Neural crest cell (in vitro differentiated cells): ENCODE measurements around the gene ECE1. TPM values are rescaled to one million over a fixed set of nuclear protein-coding genes. Genes with fewer than 3 reads are reported as not detected.
A peak's percentile ranks its signal among the peaks of the same experiment; 100 is the strongest.
"Not testable (repeated sequence)": the region's sequence is repeated elsewhere in the genome, so short reads cannot be mapped to it uniquely, and the experiment has no call there.

ENCODE experiments used
- DNase-seq: peaks from one replicate; pipeline ENCODE4 v3.0.0; 2021; ENCODE audit warnings: low read depth, mixed read lengths, low spot score
- H3K27ac Mint-ChIP-seq: one replicate; pipeline ENCODE4 v1.8.0; 2021; ENCODE audit warnings: mild to moderate bottlenecking, mixed read lengths; ENCODE audit not compliant: unreplicated experiment
- H3K27me3 Mint-ChIP-seq: 2 replicates; pipeline ENCODE4 v1.8.0; 2021; ENCODE audit warnings: low read depth, mild to moderate bottlenecking, mixed read lengths
- H3K36me3 Mint-ChIP-seq: 2 replicates; pipeline ENCODE4 v1.8.0; 2021; ENCODE audit warnings: low read depth, mild to moderate bottlenecking, mixed read lengths
- H3K4me1 Mint-ChIP-seq: 2 replicates; pipeline ENCODE4 v1.8.0; 2021; ENCODE audit warnings: mixed read lengths
- H3K4me3 Mint-ChIP-seq: one replicate; pipeline ENCODE4 v1.8.0; 2021; ENCODE audit warnings: mild to moderate bottlenecking, mixed read lengths
- H3K9me3 Mint-ChIP-seq: 2 replicates; pipeline ENCODE4 v1.8.0; 2021; ENCODE audit warnings: mixed read lengths
- total RNA-seq: library from RNA; stranded (reverse); gene quantifications from 2 replicates; pipeline ENCODE4 v1.2.1, GENCODE V29; 2021
- TF ChIP-seq, protein P1 (sequence below): fragments of 200-600 bp; sonication (generic); conservative IDR thresholded peaks from 2 replicates; pipeline ENCODE4 v1.5.0; 2021; ENCODE audit warnings: antibody characterized with exemption, mild to moderate bottlenecking

Gene ECE1
- total RNA-seq, 1 donor from 2014 or later = 40.3 TPM

DNA sequence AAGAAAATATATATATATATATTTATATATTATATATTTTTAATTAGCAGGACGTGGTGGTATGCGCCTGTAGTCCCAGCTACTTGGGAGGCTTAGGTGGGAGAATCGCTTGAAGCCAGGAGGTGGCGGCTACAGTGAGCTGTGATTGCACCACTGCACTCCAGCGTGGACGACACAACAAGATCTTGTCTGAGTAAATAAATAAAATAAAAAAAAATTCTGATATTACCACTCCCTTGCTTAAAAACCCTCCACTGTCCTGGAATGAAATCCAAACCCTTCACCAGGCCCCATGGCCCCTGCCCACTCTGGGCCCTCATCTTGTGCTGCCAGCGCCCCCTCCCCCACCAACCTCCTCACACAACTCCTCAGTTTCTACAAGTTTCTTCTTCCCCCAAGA is 1.7 kb upstream of the ECE1 start:
- peaks cover 37% of the 10 kb centered on the region for H3K4me1 Mint-ChIP-seq

DNA sequence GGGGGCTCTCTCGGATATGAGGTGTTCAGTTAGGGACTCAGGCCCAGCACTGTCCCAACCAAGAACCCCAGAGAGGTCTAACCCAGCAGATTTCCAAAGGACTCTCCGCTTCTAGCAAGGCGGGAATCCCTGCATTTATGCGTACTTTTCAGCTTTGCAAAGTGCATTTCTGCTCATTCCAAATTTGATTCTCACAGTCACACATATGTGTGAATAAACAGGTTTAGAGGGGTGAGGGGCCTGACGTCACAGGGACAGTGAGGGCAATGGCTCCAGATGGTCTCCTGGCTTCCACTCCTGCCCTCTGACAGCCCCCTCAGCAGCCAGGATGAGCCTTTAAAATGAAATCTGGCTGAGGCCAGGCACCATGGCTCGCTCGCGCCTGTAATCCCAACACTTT is 921 bp upstream of the ECE1 start:
- Mint-ChIP-seq H3K27me3 (peaks cover 11% of the 10 kb centered on the region), H3K36me3 (peaks cover 2% of the 10 kb centered on the region), H3K9me3 (no peaks in the 10 kb centered on the region), H3K4me1 (peaks cover 37% of the 10 kb centered on the region), H3K4me3 (peak overlapping the region; percentile 86), H3K27ac (no peak overlapping the region)
- TF ChIP-seq, protein P1, sequence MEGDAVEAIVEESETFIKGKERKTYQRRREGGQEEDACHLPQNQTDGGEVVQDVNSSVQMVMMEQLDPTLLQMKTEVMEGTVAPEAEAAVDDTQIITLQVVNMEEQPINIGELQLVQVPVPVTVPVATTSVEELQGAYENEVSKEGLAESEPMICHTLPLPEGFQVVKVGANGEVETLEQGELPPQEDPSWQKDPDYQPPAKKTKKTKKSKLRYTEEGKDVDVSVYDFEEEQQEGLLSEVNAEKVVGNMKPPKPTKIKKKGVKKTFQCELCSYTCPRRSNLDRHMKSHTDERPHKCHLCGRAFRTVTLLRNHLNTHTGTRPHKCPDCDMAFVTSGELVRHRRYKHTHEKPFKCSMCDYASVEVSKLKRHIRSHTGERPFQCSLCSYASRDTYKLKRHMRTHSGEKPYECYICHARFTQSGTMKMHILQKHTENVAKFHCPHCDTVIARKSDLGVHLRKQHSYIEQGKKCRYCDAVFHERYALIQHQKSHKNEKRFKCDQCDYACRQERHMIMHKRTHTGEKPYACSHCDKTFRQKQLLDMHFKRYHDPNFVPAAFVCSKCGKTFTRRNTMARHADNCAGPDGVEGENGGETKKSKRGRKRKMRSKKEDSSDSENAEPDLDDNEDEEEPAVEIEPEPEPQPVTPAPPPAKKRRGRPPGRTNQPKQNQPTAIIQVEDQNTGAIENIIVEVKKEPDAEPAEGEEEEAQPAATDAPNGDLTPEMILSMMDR = no peak
- DNase-seq = no peak

More for the DNA sequence above, 1.7 kb upstream of the ECE1 start:
- H3K36me3 Mint-ChIP-seq = peaks cover 2% of the 10 kb centered on the region
- no peak for DNase-seq
- no peaks in the 10 kb centered on the region for H3K9me3 Mint-ChIP-seq
- TF ChIP-seq, protein P1 = no peak
- peaks cover 11% of the 10 kb centered on the region for H3K27me3 Mint-ChIP-seq
- H3K27ac Mint-ChIP-seq = no peak overlapping the region
- H3K4me3 Mint-ChIP-seq = peak overlapping the region; percentile 80

DNA sequence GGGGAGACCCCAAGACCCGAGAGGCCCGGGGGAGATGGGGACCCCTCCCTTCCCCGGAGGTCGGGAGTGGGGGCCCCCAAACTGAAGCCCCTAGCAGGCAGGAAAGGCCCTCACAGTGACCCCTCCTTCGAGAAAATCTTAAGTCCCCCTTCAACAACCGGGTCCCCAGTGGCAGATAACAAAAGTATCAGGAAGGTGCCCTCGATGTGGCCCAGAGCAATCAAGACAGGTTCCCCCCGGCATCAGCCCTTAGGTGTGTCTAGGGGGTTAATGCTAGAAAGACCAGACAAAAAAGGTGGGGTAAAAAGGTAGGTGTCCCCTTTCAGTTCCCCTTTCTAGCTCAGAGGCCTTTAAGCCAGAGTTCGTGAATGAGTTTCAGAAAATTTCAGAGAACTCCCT is 282 bp upstream of the ECE1 start:
- no peak for DNase-seq
- Mint-ChIP-seq H3K36me3 (peaks cover 2% of the 10 kb centered on the region), H3K4me1 (peaks cover 37% of the 10 kb centered on the region), H3K9me3 (no peaks in the 10 kb centered on the region), H3K4me3 (peak overlapping the region; percentile 86), H3K27me3 (peaks cover 11% of the 10 kb centered on the region), H3K27ac (no peak overlapping the region)
- TF ChIP-seq, protein P1 = no peak

DNA sequence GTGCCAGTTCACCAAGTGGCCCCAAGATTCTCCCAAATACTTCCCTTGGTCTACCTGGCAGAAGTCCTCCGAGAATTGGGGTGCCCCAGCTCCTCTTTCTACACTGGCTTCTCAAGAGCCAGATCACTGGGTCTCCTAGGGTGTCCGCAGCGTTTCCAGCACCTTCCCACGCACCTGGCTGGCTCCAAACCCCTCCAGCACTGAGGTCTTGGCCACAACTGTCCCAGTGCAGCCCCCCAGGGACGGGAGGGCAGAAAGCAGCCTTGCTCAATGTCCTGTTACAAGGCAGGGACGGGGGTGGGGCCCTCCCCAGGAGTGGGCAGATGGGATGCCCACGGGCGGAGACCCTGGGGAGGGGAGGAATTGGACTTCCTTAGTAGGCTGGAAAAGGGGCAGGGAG is 1.1 kb downstream of the ECE1 start:
- peak overlapping the region; percentile 83 for H3K4me3 Mint-ChIP-seq
- peaks cover 2% of the 10 kb centered on the region for H3K36me3 Mint-ChIP-seq
- DNase-seq = no peak
- peaks cover 33% of the 10 kb centered on the region for H3K4me1 Mint-ChIP-seq
- no peaks in the 10 kb centered on the region for H3K9me3 Mint-ChIP-seq
- H3K27ac Mint-ChIP-seq = no peak overlapping the region
- peaks cover 11% of the 10 kb centered on the region for H3K27me3 Mint-ChIP-seq
- TF ChIP-seq, protein P1 = no peak

DNA sequence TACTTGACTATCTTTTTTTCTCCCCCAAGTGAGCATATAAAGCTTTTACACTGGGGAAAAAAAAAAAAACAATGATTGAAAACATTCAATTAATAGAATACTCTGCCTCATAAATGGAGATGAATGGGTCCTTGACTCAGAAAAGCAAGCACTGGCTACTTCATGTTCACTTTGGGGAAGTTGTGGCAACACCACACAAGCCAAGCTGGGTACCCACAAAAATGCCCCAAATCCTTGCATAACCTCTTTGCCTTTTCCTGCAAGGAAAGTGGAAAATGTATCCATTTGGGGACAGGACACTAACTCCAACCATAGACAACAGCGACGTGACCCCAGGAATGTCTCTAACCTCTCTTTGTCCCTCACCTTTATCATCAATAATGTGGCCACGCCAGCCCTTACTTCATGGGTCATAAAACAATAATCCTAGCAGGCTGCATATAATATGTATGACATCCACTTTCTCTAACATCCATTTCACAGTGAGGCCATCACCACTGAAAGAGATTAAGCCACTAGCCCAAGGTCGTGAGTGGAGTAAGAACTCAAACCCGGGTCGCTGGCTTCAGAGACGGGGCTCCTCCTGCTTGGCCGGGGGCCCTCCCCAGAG is 2.3 kb downstream of the ECE1 start:
- peak overlapping the region; percentile 71 for H3K4me3 Mint-ChIP-seq
- peaks cover 24% of the 10 kb centered on the region for H3K4me1 Mint-ChIP-seq
- H3K27ac Mint-ChIP-seq = no peak overlapping the region
- no peaks in the 10 kb centered on the region for H3K9me3 Mint-ChIP-seq
- no peak for DNase-seq
- H3K36me3 Mint-ChIP-seq = peaks cover 2% of the 10 kb centered on the region
- H3K27me3 Mint-ChIP-seq = peaks cover 11% of the 10 kb centered on the region
- TF ChIP-seq, protein P1 = no peak

DNA sequence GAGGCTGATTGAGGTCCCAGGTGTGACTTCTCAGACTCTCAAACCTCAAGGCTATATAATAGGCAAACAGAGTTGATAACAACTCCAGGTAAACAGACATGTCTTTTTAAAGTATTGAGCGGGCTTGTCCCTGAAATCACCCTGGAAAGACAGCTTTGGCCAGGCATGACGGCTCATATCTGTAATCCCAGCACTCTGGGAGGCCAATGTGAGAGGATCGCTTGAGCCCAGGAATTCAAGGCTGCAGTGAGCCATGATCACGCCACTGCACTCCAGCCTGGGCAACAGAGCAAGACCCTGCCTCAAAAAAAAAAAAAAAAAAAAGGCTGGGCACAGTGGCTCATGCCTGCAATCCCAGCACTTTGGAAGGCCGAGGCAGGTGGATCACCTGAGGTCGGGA is 4.9 kb downstream of the ECE1 start:
- not testable (repeated sequence) for DNase-seq, H3K4me3 Mint-ChIP-seq, H3K27me3 Mint-ChIP-seq, H3K9me3 Mint-ChIP-seq, H3K36me3 Mint-ChIP-seq, H3K27ac Mint-ChIP-seq
- H3K4me1 Mint-ChIP-seq = peaks cover 22% of the 10 kb centered on the region
